Neural progenitor cell (in vitro differentiated cells): ENCODE results near the gene ZNF219.

Experiments used
- EZH2phosphoT487 ChIP-seq: fragments of 200-600 bp; sonication (generic); IDR thresholded peaks from 2 replicates; pipeline ENCODE4 v1.6.1; 2017; ENCODE audit warnings: antibody characterized with exemption
- TF ChIP-seq, protein P1 (sequence below): fragments of 200-600 bp; sonication (generic); IDR thresholded peaks from 2 replicates; pipeline ENCODE4 v1.5.1; 2017; ENCODE audit warnings: antibody characterized with exemption, mild to moderate bottlenecking

DNA sequence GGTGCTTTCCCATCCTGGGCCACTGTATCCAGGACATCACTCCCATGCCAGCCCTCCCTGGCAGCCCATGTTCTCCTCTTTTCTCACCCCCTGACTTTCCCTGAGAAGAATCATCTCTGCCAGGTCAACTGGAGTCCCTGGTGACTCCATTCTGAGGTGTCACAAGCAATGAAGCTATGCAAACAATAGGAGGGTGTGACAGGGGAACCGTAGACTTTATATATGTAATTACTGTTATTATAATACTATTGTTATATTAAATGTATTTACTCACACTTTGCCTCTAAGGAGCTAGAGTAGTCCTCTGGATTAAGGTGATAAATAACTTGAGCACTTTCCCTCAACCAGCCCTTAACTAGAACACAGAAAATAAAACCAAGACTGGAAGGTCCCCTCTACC lies 9.2 kb downstream of the ZNF219 start:
- TF ChIP-seq, protein P1, sequence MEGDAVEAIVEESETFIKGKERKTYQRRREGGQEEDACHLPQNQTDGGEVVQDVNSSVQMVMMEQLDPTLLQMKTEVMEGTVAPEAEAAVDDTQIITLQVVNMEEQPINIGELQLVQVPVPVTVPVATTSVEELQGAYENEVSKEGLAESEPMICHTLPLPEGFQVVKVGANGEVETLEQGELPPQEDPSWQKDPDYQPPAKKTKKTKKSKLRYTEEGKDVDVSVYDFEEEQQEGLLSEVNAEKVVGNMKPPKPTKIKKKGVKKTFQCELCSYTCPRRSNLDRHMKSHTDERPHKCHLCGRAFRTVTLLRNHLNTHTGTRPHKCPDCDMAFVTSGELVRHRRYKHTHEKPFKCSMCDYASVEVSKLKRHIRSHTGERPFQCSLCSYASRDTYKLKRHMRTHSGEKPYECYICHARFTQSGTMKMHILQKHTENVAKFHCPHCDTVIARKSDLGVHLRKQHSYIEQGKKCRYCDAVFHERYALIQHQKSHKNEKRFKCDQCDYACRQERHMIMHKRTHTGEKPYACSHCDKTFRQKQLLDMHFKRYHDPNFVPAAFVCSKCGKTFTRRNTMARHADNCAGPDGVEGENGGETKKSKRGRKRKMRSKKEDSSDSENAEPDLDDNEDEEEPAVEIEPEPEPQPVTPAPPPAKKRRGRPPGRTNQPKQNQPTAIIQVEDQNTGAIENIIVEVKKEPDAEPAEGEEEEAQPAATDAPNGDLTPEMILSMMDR, result no peak
- TF ChIP-seq EZH2phosphoT487, result no peak
